Fibroblast of upper back skin (primary cell): ENCODE results near the gene SKIC2.
"Not testable (repeated sequence)": the region's sequence is repeated elsewhere in the genome, so short reads cannot be mapped to it uniquely, and the experiment has no call there.

Experiments
- DNase-seq: peaks from one replicate; pipeline ENCODE4 v3.0.0-alpha.2; 2013

Gene SKIC2

DNA sequence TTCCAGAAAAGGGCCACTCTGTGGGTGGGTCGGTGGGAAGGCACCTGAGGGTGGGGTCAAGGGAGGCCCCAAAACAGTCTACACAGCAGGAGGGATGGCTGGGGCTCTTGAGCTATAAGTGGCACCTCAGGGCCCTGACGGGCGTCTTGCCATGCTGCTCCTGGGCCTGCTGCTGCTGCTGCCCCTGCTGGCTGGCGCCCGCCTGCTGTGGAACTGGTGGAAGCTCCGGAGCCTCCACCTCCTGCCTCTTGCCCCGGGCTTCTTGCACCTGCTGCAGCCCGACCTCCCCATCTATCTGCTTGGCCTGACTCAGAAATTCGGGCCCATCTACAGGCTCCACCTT lies 46.5 kb downstream of the SKIC2 start:
- not testable (repeated sequence) for DNase-seq

DNA sequence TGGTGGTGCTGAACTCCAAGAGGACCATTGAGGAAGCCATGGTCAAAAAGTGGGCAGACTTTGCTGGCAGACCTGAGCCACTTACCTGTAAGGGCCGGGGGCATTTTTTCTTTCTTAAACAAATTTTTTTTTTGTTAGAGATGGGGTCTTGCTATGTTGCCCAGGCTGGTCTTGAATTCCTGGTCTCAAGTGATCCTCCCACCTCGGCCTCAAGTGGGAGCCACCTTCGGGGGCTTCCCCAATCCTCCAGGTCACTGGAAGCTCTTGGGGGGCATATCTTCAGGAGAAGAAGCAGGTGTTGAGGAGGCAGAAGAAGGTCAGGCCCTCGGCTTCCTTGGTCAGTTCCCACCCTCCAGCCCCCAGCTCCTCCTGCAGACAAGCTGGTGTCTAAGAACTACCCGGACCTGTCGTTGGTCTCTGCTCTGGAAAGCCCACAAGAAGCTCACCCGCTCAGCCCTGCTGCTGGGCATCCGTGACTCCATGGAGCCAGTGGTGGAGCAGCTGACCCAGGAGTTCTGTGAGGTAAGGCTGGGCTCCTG lies 47.1 kb downstream of the SKIC2 start:
- not testable (repeated sequence) for DNase-seq

- DNase-seq = not testable (repeated sequence)
Observed at GRCh38 chr6:32007086-32007485, 48.1 kb downstream of the SKIC2 start.

DNA sequence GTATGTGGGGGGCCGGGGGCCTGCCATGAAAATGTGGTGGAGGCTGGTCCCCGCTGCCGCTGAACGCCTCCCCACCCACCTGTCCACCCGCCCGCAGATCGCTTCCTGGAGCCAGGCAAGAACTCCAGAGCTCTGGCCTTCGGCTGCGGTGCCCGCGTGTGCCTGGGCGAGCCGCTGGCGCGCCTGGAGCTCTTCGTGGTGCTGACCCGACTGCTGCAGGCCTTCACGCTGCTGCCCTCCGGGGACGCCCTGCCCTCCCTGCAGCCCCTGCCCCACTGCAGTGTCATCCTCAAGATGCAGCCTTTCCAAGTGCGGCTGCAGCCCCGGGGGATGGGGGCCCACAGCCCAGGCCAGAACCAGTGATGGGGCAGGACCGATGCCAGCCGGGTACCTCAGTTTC lies 49.1 kb downstream of the SKIC2 start:
- DNase-seq = not testable (repeated sequence)

DNA sequence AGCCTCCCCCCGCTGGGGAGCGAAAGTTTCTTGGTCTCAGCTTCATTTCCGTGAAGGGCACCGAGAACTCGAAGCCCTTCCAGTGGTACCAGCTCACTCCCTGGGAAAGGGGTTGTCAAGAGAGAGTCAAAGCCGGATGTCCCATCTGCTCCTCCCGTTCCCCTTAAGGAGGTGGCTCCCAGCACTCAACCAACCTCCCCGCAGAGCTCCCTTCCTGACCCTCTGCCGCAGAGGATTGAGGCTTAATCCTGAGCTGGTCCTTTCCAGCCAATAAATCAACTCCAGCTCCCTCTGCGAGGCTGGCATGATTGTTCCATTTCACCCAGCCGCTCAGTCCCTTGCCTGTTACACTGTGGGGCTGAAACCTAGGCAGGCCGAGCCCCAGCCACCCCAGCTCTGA lies 49.6 kb downstream of the SKIC2 start:
- not testable (repeated sequence) for DNase-seq

GRCh38 chr6:32009537-32009936 lies 50.6 kb downstream of the SKIC2 start:
- DNase-seq = not testable (repeated sequence)

DNA sequence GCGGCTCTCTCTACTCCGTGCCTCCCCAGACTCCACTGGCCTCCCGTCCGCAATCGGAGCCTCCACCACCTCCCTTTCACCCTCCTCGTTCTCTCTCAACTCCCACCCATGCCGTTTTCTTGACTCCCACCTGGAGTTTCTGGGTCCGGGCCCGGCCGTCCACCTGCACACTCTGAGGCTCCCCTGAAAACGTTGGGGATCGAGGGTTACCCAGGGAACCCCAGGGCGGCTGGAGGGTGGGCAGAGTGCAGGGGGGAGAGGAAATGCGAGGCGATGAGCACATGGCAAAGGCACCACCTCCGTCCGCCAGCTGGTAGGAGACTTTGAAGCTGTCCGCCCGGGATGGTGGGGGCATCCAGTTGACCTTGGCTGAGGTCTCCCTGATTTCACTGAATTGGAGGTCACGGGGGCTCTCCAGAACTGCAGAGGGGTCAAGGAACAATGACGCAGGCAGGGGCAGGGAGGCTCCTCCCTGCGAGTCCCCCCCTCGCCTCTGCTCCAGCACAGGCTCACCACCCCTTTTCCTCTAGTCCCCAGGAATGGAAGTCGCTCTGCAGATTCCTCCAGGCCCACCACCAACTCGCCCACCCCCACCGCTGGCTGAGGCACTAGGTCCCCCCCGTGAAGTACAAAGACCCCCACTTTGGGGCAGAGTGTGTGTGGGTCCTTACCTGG lies 52.0 kb downstream of the SKIC2 start:
- DNase-seq = not testable (repeated sequence)

DNA sequence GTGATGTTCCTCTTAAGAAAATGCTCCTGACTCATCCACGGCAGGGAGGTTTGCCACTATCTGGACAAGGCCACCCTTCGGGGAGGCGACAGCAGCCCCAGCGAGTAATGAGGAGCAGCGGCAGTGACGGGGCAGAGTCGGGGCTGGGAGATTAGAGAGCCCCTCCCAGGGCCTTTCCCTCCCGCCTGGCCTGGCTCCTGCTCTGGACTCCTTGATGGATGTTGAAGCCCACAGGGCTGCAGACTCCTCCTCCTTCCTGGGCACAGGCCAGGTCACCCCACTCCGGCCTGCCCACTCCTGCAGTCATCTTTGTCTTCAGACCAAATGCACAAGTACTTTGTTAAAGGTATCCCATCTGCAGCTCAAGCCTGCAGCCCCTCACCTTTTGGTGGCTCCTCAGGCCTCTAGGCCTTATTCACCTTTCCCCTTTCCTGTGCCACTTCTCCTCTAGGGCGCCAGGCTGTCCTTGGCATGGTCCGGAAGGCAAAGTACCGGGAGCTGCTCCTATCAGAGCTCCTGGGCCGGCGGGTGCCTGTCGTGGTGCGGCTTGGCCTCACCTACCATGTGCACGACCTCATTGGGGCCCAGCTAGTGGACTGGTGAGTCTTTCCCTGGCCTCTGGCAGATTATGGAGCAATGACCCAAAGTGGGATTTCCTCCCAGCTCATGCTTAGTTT lies 54.1 kb downstream of the SKIC2 start:
- DNase-seq = not testable (repeated sequence)

DNA sequence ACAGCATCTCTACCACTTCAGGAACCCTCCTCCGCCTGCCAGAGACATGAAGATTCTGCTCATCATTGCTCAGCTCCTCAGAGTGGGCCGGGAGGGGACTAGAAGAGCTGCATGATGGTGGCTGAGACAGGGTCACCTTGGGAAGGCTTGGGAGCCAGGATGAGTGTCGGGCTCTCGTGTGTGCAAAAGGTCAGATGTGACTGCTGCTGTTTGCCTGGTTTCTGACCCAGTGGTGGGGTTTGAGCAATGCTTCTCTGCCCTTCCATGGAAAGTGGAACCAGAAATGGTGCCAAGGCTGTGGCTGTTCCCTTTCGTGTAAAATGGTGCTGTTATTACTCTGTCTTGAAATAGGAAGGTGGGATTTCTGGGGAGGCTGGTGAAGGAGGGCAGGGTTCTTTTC lies 54.8 kb downstream of the SKIC2 start:
- not testable (repeated sequence) for DNase-seq

- not testable (repeated sequence) for DNase-seq
Observed at GRCh38 chr6:32014547-32014946, 55.6 kb downstream of the SKIC2 start, which contains the start of gene C4B. Gene C4B (plus strand): TSS chr6:32014795. CDS start chr6:32014846, 51 bp downstream.
